Stimulated activated memory B cell treated with anti-CD40 and anti-IgM and Interleukin-4, amounts not matched to agents 10 μg/mL and 1 μg/mL and 100 μg/mL, for 72 hours (primary cell): ENCODE data around the gene TSPAN32.
"Not testable (repeated sequence)": the region's sequence is repeated elsewhere in the genome, so short reads cannot be mapped to it uniquely, and the experiment has no call there.

Experiments
- ATAC-seq: fragments of 150-1000 bp; cut with Tn5 transposase; 2 replicates; pipeline ENCODE4 v1.10.0; 2021
- H3K27ac Mint-ChIP-seq: one replicate; pipeline ENCODE4 v1.8.0; 2022; ENCODE audit warnings: mild to moderate bottlenecking, mixed read lengths
- H3K27me3 Mint-ChIP-seq: one replicate; pipeline ENCODE4 v1.8.0; 2022; ENCODE audit warnings: mixed read lengths
- H3K36me3 Mint-ChIP-seq: one replicate; pipeline ENCODE4 v1.8.0; 2022; ENCODE audit warnings: mixed read lengths
- H3K4me1 Mint-ChIP-seq: one replicate; pipeline ENCODE4 v1.8.0; 2022; ENCODE audit warnings: mixed read lengths
- H3K4me3 Mint-ChIP-seq: one replicate; pipeline ENCODE4 v1.8.0; 2022; ENCODE audit warnings: mild to moderate bottlenecking, moderate library complexity, mixed read lengths
- H3K9me3 Mint-ChIP-seq: one replicate; pipeline ENCODE4 v1.8.0; 2022; ENCODE audit warnings: mixed read lengths

The TSPAN32 gene

GRCh38 chr11:2272946-2273280, 28.9 kb upstream of the TSPAN32 start:
- no peak overlapping the region for H3K27ac Mint-ChIP-seq
- peaks cover 75% of the 10 kb centered on the region for H3K27me3 Mint-ChIP-seq
- ATAC-seq, result no peak
- H3K4me3 Mint-ChIP-seq, result no peak overlapping the region
- H3K4me1 Mint-ChIP-seq, result peaks cover 20% of the 10 kb centered on the region
- no peaks in the 10 kb centered on the region for H3K9me3 Mint-ChIP-seq
- H3K36me3 Mint-ChIP-seq, result no peaks in the 10 kb centered on the region

- Mint-ChIP-seq H3K9me3 (no peaks in the 10 kb centered on the region), H3K4me3 (no peak overlapping the region), H3K27me3 (peaks cover 79% of the 10 kb centered on the region), H3K4me1 (peaks cover 16% of the 10 kb centered on the region), H3K27ac (no peak overlapping the region), H3K36me3 (no peaks in the 10 kb centered on the region)
- no peak for ATAC-seq
Measured at GRCh38 chr11:2273311-2273710, 28.5 kb upstream of the TSPAN32 start.

DNA sequence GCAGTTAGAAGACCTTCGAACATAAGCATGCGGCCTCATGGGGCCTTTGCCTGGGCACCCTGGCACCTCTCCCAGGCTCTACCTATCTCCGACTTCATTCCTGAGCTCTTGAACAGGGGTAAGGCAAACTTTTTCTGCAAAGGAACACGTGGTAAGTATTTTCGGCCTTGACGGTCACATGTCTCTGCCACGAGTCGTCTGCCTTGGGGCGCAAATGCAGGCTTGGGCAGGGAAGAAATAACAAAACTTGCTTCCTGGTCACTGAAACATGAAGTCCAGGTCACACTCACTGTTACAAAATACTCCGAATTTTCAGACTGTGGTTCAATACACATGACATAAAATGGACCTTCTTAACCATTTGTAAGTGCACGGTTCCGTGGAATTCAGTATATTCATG, 28.0 kb upstream of the TSPAN32 start:
- H3K4me1 Mint-ChIP-seq, result peaks cover 11% of the 10 kb centered on the region
- H3K9me3 Mint-ChIP-seq, result no peaks in the 10 kb centered on the region
- peaks cover 80% of the 10 kb centered on the region for H3K27me3 Mint-ChIP-seq
- no peaks in the 10 kb centered on the region for H3K36me3 Mint-ChIP-seq
- H3K4me3 Mint-ChIP-seq, result no peak overlapping the region
- no peak for ATAC-seq
- H3K27ac Mint-ChIP-seq, result no peak overlapping the region

GRCh38 chr11:2275334-2276279, 26.2 kb upstream of the TSPAN32 start:
- H3K4me1 Mint-ChIP-seq, result peaks cover 8% of the 10 kb centered on the region
- no peak overlapping the region for H3K4me3 Mint-ChIP-seq
- H3K27ac Mint-ChIP-seq, result no peak overlapping the region
- peaks cover 76% of the 10 kb centered on the region for H3K27me3 Mint-ChIP-seq
- peaks cover 4% of the 10 kb centered on the region for H3K9me3 Mint-ChIP-seq
- no peak for ATAC-seq
- H3K36me3 Mint-ChIP-seq, result peaks cover 5% of the 10 kb centered on the region

DNA sequence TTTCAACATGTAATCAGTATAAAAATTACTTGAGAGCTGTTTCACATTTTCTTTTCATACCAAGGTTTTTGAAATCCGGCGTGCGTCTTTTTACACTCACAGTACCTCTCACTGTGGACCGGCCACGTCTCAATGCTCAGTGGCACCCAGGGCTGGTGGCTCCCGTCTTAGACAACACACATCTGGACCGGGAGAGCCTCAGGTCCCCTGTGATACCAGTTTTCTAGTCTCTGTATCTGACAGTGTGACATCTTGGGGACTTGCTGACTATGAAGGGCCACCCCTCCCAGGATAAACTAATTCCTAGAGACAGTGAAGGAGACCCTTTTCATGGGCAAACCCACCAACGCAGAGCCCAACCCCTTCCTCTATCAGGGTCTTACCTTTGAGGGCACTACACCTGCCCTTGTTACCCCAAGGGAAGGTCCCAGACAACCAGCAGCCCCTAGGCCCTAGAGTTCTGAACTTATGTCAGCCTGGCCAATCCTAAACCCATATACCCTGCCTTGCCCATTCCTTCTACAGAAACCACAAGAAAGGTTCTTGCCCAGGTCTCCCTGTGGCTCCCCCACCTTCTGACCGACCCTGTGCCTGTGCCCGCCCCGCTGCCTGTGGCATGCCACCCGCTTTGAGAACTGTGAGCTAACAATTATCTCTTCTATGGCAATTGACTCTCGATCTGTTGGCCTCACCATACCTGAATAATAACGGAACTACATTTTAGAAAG, 25.4 kb upstream of the TSPAN32 start:
- H3K4me1 Mint-ChIP-seq, result peaks cover 4% of the 10 kb centered on the region
- H3K9me3 Mint-ChIP-seq, result peaks cover 4% of the 10 kb centered on the region
- H3K27me3 Mint-ChIP-seq, result peaks cover 67% of the 10 kb centered on the region
- no peak overlapping the region for H3K4me3 Mint-ChIP-seq
- H3K27ac Mint-ChIP-seq, result no peak overlapping the region
- no peak for ATAC-seq
- peaks cover 5% of the 10 kb centered on the region for H3K36me3 Mint-ChIP-seq

- Mint-ChIP-seq H3K27me3 (peaks cover 62% of the 10 kb centered on the region), H3K27ac (no peak overlapping the region)
- ATAC-seq, result no peak
Measured at GRCh38 chr11:2277008-2277346, 24.8 kb upstream of the TSPAN32 start.

GRCh38 chr11:2277933-2278523, 23.8 kb upstream of the TSPAN32 start:
- Mint-ChIP-seq H3K36me3 (peaks cover 5% of the 10 kb centered on the region), H3K9me3 (peaks cover 8% of the 10 kb centered on the region), H3K4me1 (no peaks in the 10 kb centered on the region), H3K27me3 (peaks cover 51% of the 10 kb centered on the region), H3K27ac (no peak overlapping the region), H3K4me3 (no peak overlapping the region)
- ATAC-seq, result no peak

More at GRCh38 chr11:2277008-2277346, 24.8 kb upstream of the TSPAN32 start:
- H3K9me3 Mint-ChIP-seq, result peaks cover 4% of the 10 kb centered on the region
- no peak overlapping the region for H3K4me3 Mint-ChIP-seq
- H3K4me1 Mint-ChIP-seq, result no peaks in the 10 kb centered on the region
- H3K36me3 Mint-ChIP-seq, result peaks cover 5% of the 10 kb centered on the region

- no peak for ATAC-seq
- Mint-ChIP-seq H3K27ac (no peak overlapping the region), H3K9me3 (peaks cover 8% of the 10 kb centered on the region), H3K27me3 (peaks cover 44% of the 10 kb centered on the region), H3K36me3 (peaks cover 5% of the 10 kb centered on the region), H3K4me1 (no peaks in the 10 kb centered on the region), H3K4me3 (no peak overlapping the region)
Measured at GRCh38 chr11:2280208-2280607, 21.6 kb upstream of the TSPAN32 start.

GRCh38 chr11:2286350-2286749, 15.5 kb upstream of the TSPAN32 start:
- not testable (repeated sequence) for H3K27ac Mint-ChIP-seq, H3K36me3 Mint-ChIP-seq, H3K4me3 Mint-ChIP-seq

DNA sequence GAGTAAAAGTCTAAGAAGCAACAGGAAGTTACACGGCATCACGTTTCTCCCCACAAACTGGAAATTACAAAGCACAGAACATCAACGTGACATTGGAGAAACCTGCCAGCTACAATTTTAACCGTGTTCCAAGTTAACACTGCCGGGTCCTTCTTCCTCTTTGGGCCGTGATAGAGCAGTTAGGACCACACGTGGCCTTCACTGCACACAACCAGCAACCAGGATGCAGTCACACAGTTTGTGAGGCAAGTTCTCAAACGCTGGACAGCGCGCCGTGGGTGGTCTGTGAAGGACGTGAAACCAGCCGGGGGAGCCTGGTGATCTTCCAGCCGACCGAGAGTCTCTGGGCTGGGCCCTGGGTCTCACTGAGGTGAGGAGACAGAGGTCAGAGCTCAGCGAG, 14.7 kb upstream of the TSPAN32 start:
- Mint-ChIP-seq H3K4me1 (no peaks in the 10 kb centered on the region), H3K9me3 (peaks cover 3% of the 10 kb centered on the region), H3K36me3 (no peaks in the 10 kb centered on the region), H3K4me3 (no peak overlapping the region), H3K27me3 (peaks cover 64% of the 10 kb centered on the region), H3K27ac (no peak overlapping the region)
- no peak for ATAC-seq

More at GRCh38 chr11:2286350-2286749, 15.5 kb upstream of the TSPAN32 start:
- H3K9me3 Mint-ChIP-seq, ATAC-seq, H3K4me1 Mint-ChIP-seq: not testable (repeated sequence)
- H3K27me3 Mint-ChIP-seq, result peaks cover 62% of the 10 kb centered on the region

DNA sequence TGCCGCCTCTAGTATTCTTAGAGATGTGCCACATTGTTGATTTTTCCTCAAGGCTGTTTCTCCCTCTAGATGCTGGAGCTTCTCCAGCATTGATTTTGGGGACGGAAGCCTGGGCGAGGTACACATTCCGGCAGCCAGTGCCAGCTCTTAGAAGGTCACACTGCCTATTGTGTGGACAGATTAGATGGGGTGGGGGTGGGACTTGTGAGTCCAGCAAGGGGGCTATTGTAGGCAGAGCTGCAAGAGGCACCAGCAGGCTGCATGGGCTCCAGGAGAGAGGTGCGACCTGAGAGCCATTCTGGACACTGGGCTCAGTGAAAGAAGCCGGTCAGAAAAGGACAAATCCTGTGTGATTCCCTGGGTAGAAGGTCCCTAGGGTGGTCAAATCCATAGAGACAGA, 12.5 kb upstream of the TSPAN32 start:
- Mint-ChIP-seq H3K4me3 (no peak overlapping the region), H3K9me3 (no peaks in the 10 kb centered on the region), H3K4me1 (no peaks in the 10 kb centered on the region), H3K36me3 (no peaks in the 10 kb centered on the region), H3K27me3 (peaks cover 69% of the 10 kb centered on the region), H3K27ac (no peak overlapping the region)
- no peak for ATAC-seq

DNA sequence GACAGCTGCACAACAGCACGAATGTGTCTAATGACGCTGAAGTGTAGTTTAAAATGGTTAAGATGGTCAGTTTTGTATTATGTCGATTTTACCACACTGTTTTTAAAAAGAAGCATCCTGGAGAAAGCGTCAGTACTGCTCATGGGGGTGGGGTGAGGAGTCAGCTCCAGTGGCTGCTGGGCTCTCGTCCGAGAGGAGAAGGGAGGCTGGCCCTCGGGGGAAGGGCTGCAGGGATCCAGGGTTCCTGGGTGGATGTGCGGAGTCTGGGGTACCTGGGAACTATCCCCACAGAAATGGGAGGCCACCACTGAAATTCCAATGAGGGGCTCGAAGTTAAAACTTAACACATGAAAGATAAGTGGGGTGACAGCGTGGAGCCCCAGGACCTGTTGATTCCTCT, 12.0 kb upstream of the TSPAN32 start:
- ATAC-seq, result no peak
- no peaks in the 10 kb centered on the region for H3K36me3 Mint-ChIP-seq
- no peak overlapping the region for H3K4me3 Mint-ChIP-seq
- peaks cover 64% of the 10 kb centered on the region for H3K27me3 Mint-ChIP-seq
- H3K9me3 Mint-ChIP-seq, result no peaks in the 10 kb centered on the region
- no peak overlapping the region for H3K27ac Mint-ChIP-seq
- H3K4me1 Mint-ChIP-seq, result no peaks in the 10 kb centered on the region

DNA sequence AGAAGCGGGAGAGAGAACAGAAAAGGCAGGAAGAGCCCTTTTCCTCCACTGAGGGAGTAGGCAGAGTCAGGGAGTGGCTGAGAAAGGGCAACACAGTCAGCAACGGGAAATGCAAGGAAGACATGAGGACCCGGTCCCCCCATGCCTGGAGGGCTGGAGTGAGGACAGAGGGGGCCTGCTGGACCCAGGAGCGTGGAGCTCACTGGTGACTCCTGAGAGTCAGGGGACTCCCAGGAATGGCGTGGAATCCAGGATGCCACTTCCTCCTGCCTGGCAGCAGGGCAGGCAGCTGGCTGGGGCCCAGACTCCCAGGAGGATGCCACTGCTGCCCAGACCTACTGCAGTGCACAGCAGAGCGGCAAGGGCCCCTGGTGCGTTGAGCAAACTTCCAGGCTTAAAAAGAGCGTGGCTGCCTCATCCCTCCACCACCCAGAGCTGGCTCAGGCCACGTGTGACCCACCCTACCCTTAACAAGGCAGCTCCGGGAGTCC, 11.4 kb upstream of the TSPAN32 start:
- peaks cover 58% of the 10 kb centered on the region for H3K27me3 Mint-ChIP-seq
- H3K4me3 Mint-ChIP-seq, result no peak overlapping the region
- H3K27ac Mint-ChIP-seq, result no peak overlapping the region
- no peaks in the 10 kb centered on the region for H3K9me3 Mint-ChIP-seq
- no peak for ATAC-seq
- no peaks in the 10 kb centered on the region for H3K4me1 Mint-ChIP-seq
- H3K36me3 Mint-ChIP-seq, result no peaks in the 10 kb centered on the region

- Mint-ChIP-seq H3K4me3 (no peak overlapping the region), H3K36me3 (no peaks in the 10 kb centered on the region), H3K27ac (no peak overlapping the region), H3K4me1 (no peaks in the 10 kb centered on the region), H3K9me3 (no peaks in the 10 kb centered on the region), H3K27me3 (peaks cover 30% of the 10 kb centered on the region)
- no peak for ATAC-seq
Measured at GRCh38 chr11:2293531-2293971, 8.3 kb upstream of the TSPAN32 start.
